ENCODE results near the gene INSYN2B.

DNA sequence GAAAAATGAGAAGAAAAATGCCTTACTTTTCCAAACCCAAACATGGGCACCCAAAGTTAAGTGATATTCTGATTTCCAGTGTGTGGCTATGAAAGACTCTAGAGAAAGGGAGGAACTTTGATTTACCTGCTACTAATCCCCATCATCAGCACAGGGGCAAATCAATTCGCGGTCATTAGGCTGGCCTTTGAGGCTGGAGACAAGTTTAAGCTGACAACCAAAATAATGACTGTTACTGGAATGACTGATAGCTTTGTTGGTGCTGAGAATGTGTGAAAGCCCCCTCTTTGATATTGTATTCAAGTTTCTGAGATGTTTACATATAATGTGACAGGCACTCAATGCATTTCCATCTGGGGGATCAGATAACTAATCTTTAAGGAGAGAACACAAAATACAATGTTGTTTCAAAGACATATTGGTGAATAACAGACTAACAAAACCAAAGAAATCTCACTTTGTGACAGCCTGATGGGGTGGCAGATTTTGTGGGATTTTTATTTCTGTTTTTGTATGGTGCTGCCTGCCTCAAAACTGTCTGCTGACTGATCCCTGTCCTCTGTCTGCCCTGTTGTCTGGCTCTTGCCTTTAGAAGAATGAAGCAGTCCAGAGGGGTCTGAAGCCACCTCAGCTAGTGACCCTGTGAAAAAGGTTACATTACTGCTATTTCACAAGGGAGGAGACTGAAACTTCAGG, 12.6 kb upstream of the INSYN2B start:
- TF ChIP-seq, protein P1, sequence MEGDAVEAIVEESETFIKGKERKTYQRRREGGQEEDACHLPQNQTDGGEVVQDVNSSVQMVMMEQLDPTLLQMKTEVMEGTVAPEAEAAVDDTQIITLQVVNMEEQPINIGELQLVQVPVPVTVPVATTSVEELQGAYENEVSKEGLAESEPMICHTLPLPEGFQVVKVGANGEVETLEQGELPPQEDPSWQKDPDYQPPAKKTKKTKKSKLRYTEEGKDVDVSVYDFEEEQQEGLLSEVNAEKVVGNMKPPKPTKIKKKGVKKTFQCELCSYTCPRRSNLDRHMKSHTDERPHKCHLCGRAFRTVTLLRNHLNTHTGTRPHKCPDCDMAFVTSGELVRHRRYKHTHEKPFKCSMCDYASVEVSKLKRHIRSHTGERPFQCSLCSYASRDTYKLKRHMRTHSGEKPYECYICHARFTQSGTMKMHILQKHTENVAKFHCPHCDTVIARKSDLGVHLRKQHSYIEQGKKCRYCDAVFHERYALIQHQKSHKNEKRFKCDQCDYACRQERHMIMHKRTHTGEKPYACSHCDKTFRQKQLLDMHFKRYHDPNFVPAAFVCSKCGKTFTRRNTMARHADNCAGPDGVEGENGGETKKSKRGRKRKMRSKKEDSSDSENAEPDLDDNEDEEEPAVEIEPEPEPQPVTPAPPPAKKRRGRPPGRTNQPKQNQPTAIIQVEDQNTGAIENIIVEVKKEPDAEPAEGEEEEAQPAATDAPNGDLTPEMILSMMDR (IDR thresholded peaks at IDR 0.05) = no peak
- TF ChIP-seq POLR2A (IDR thresholded peaks at IDR 0.05) = no peak
